ENCODE measurements around the gene MMP11.
"Not testable (repeated sequence)": the region's sequence is repeated elsewhere in the genome, so short reads cannot be mapped to it uniquely, and the experiment has no call there.

Gene MMP11

GRCh38 chr22:23772649-23773473 lies at the start of gene MMP11:
Gene MMP11, plus strand, starts transcription at chr22:23772849. Its CDS starts 22 bp downstream, at chr22:23772871.
- H3K36me3 ChIP-seq (ENCODE audit: control insufficient read depth, insufficient read depth, low read length) = no peaks in the 10 kb centered on the region
- H3K27me3 ChIP-seq (ENCODE audit: control insufficient read depth, insufficient read depth, low read length) = peaks cover 33% of the 10 kb centered on the region
- H3K9ac ChIP-seq (ENCODE audit: low read depth, low read length) = no peak within 1 kb of the TSS
- H3K9me3 ChIP-seq (ENCODE audit: control insufficient read depth, insufficient read depth, low read length) = no peaks in the 10 kb centered on the region
- no peaks in the 10 kb centered on the region for H3K4me1 ChIP-seq (ENCODE audit: control insufficient read depth, insufficient read depth, low read length)
- peak within 1 kb of the TSS; percentile 72 for H3K4me3 ChIP-seq (ENCODE audit: low read depth, low read length)

DNA sequence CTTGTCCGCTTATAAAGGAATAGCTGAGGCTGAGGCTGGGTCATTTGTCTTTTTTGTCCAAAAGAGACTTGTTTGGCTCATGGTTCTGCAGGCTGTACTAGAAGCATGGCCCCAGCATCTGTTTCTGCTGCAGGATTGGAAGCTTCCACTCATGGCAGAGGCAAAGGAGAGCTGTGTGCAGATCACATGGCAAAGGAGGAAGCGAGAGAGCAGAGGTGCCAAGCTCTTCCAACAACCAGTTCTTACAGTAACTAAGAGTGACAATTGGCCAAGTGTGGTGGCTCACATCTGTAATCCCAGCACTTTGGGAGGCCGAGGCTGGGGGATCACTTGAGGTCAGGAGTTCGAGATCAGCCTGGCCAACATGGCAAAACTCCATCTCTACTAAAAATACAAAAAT lies 44.5 kb upstream of the MMP11 start:
- not testable (repeated sequence) for H3K4me1 ChIP-seq (ENCODE audit: control insufficient read depth, insufficient read depth, low read length); H3K27me3 ChIP-seq (ENCODE audit: control insufficient read depth, insufficient read depth, low read length); H3K36me3 ChIP-seq (ENCODE audit: control insufficient read depth, insufficient read depth, low read length); H3K9me3 ChIP-seq (ENCODE audit: control insufficient read depth, insufficient read depth, low read length); H3K9ac ChIP-seq (ENCODE audit: low read depth, low read length); H3K4me3 ChIP-seq (ENCODE audit: low read depth, low read length)

GRCh38 chr22:23737696-23738095 lies 35.0 kb upstream of the MMP11 start:
- Histone ChIP-seq H3K9me3 (ENCODE audit: control insufficient read depth, insufficient read depth, low read length) (no peaks in the 10 kb centered on the region), H3K9ac (ENCODE audit: low read depth, low read length) (no peak overlapping the region), H3K27me3 (ENCODE audit: control insufficient read depth, insufficient read depth, low read length) (no peaks in the 10 kb centered on the region), H3K4me3 (ENCODE audit: low read depth, low read length) (no peak overlapping the region), H3K36me3 (ENCODE audit: control insufficient read depth, insufficient read depth, low read length) (no peaks in the 10 kb centered on the region), H3K4me1 (ENCODE audit: control insufficient read depth, insufficient read depth, low read length) (no peaks in the 10 kb centered on the region)

- Histone ChIP-seq H3K9me3 (ENCODE audit: control insufficient read depth, insufficient read depth, low read length) (no peaks in the 10 kb centered on the region), H3K4me1 (ENCODE audit: control insufficient read depth, insufficient read depth, low read length) (no peaks in the 10 kb centered on the region), H3K27me3 (ENCODE audit: control insufficient read depth, insufficient read depth, low read length) (no peaks in the 10 kb centered on the region), H3K4me3 (ENCODE audit: low read depth, low read length) (no peak overlapping the region), H3K36me3 (ENCODE audit: control insufficient read depth, insufficient read depth, low read length) (peaks cover 13% of the 10 kb centered on the region), H3K9ac (ENCODE audit: low read depth, low read length) (no peak overlapping the region)
These were observed 30.0 kb upstream of the MMP11 start for GRCh38 chr22:23742505-23743264.

DNA sequence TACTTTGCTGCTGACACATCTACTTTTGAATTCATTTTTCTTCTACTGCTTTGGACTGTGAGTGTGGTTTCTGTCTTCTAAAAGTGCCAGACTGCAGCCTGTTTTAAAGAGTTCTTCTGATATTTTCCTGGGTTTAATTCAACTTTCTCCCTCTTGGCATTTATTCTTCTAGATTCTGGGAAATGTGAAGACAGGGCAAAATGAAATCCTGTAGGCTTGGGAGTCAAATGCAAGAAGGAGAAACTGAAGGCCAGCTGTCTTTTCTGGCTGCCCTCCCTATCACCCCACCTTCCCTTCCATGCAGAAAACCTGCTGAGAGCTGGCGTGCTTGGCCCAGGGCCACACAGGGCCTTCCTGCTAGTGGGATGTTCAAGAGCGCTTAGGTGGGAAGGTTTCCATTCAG lies 29.3 kb upstream of the MMP11 start:
- H3K36me3 ChIP-seq (ENCODE audit: control insufficient read depth, insufficient read depth, low read length) = peaks cover 13% of the 10 kb centered on the region
- H3K4me1 ChIP-seq (ENCODE audit: control insufficient read depth, insufficient read depth, low read length) = no peaks in the 10 kb centered on the region
- H3K27me3 ChIP-seq (ENCODE audit: control insufficient read depth, insufficient read depth, low read length) = no peaks in the 10 kb centered on the region
- no peaks in the 10 kb centered on the region for H3K9me3 ChIP-seq (ENCODE audit: control insufficient read depth, insufficient read depth, low read length)
- no peak overlapping the region for H3K4me3 ChIP-seq (ENCODE audit: low read depth, low read length)
- no peak overlapping the region for H3K9ac ChIP-seq (ENCODE audit: low read depth, low read length)

DNA sequence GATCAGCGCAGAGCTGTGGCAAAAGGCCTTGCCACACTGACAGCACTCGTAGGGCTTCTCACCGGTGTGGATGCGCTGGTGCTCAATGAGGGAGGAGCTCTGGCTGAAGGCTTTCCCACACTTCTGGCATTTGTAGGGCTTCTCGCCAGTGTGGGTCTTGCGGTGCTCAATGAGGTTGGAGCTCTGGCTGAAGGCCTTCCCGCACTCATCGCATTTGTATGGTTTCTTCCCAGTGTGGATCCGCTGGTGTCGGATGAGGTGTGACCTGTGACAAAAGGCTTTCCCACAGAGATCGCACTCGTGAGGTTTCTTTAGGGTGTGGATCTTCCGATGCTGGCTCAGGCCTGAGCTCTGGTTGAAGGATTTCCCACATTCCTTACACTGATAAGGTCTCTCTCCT lies 28.6 kb upstream of the MMP11 start:
- Histone ChIP-seq H3K36me3 (ENCODE audit: control insufficient read depth, insufficient read depth, low read length) (peaks cover 13% of the 10 kb centered on the region), H3K27me3 (ENCODE audit: control insufficient read depth, insufficient read depth, low read length) (no peaks in the 10 kb centered on the region), H3K9ac (ENCODE audit: low read depth, low read length) (no peak overlapping the region), H3K4me3 (ENCODE audit: low read depth, low read length) (no peak overlapping the region), H3K4me1 (ENCODE audit: control insufficient read depth, insufficient read depth, low read length) (no peaks in the 10 kb centered on the region), H3K9me3 (ENCODE audit: control insufficient read depth, insufficient read depth, low read length) (no peaks in the 10 kb centered on the region)

GRCh38 chr22:23744485-23744884 lies 28.2 kb upstream of the MMP11 start:
- no peaks in the 10 kb centered on the region for H3K4me1 ChIP-seq (ENCODE audit: control insufficient read depth, insufficient read depth, low read length)
- H3K36me3 ChIP-seq (ENCODE audit: control insufficient read depth, insufficient read depth, low read length) = peaks cover 13% of the 10 kb centered on the region
- no peak overlapping the region for H3K9ac ChIP-seq (ENCODE audit: low read depth, low read length)
- H3K9me3 ChIP-seq (ENCODE audit: control insufficient read depth, insufficient read depth, low read length) = no peaks in the 10 kb centered on the region
- no peaks in the 10 kb centered on the region for H3K27me3 ChIP-seq (ENCODE audit: control insufficient read depth, insufficient read depth, low read length)
- H3K4me3 ChIP-seq (ENCODE audit: low read depth, low read length) = no peak overlapping the region

GRCh38 chr22:23745791-23746190 lies 26.9 kb upstream of the MMP11 start:
- H3K9ac ChIP-seq (ENCODE audit: low read depth, low read length) = no peak overlapping the region
- peaks cover 13% of the 10 kb centered on the region for H3K36me3 ChIP-seq (ENCODE audit: control insufficient read depth, insufficient read depth, low read length)
- no peaks in the 10 kb centered on the region for H3K27me3 ChIP-seq (ENCODE audit: control insufficient read depth, insufficient read depth, low read length)
- no peak overlapping the region for H3K4me3 ChIP-seq (ENCODE audit: low read depth, low read length)
- H3K4me1 ChIP-seq (ENCODE audit: control insufficient read depth, insufficient read depth, low read length) = no peaks in the 10 kb centered on the region
- no peaks in the 10 kb centered on the region for H3K9me3 ChIP-seq (ENCODE audit: control insufficient read depth, insufficient read depth, low read length)

DNA sequence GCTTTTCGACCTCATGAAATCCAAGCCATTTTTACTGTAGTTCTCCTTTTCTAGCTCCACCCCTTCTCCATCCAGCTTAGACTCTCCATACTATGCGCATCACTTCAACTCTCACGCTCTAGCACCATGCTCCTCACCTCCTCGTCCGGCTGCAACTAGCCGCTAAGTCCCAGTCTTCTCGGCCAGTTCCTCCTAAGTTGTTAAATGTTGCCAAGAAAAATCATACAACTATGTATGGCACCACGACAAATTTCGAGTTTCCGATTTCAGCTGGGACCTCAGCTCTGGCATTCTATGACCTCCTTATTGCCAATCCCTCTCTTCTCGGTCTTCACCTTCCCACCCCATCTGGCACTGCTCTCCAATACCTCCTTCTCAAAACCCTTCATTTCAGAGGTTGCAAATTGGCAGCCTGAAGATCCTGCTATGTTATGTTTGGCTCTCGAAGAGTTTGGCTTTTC lies 22.8 kb upstream of the MMP11 start:
- Histone ChIP-seq H3K27me3 (ENCODE audit: control insufficient read depth, insufficient read depth, low read length) (no peaks in the 10 kb centered on the region), H3K9ac (ENCODE audit: low read depth, low read length) (no peak overlapping the region), H3K36me3 (ENCODE audit: control insufficient read depth, insufficient read depth, low read length) (no peaks in the 10 kb centered on the region), H3K9me3 (ENCODE audit: control insufficient read depth, insufficient read depth, low read length) (no peaks in the 10 kb centered on the region), H3K4me3 (ENCODE audit: low read depth, low read length) (peak overlapping the region; percentile 78), H3K4me1 (ENCODE audit: control insufficient read depth, insufficient read depth, low read length) (no peaks in the 10 kb centered on the region)

DNA sequence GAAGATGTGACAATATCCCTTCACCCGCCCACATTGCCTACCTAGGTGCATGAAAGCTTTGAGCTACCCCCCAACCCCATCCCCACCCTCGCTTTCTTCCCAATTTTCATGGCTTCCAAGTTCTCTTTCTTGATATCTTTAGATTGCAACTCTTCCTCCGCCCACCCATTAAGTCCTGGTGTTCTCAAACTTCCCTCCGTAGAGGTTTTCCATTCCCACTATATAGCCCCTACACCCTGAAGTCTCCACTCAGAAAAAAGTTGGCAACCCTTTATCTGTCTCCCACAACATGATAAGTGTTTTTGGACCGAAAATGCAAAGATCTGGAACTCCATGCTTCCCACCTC lies 22.3 kb upstream of the MMP11 start:
- H3K4me3 ChIP-seq (ENCODE audit: low read depth, low read length) = peak overlapping the region; percentile 78
- H3K36me3 ChIP-seq (ENCODE audit: control insufficient read depth, insufficient read depth, low read length) = no peaks in the 10 kb centered on the region
- no peak overlapping the region for H3K9ac ChIP-seq (ENCODE audit: low read depth, low read length)
- no peaks in the 10 kb centered on the region for H3K9me3 ChIP-seq (ENCODE audit: control insufficient read depth, insufficient read depth, low read length)
- no peaks in the 10 kb centered on the region for H3K4me1 ChIP-seq (ENCODE audit: control insufficient read depth, insufficient read depth, low read length)
- no peaks in the 10 kb centered on the region for H3K27me3 ChIP-seq (ENCODE audit: control insufficient read depth, insufficient read depth, low read length)

- Histone ChIP-seq H3K4me1 (ENCODE audit: control insufficient read depth, insufficient read depth, low read length) (no peaks in the 10 kb centered on the region), H3K36me3 (ENCODE audit: control insufficient read depth, insufficient read depth, low read length) (no peaks in the 10 kb centered on the region), H3K9ac (ENCODE audit: low read depth, low read length) (peak within 1 kb of the TSS; percentile 79), H3K27me3 (ENCODE audit: control insufficient read depth, insufficient read depth, low read length) (no peaks in the 10 kb centered on the region), H3K4me3 (ENCODE audit: low read depth, low read length) (peak within 1 kb of the TSS; percentile 85), H3K9me3 (ENCODE audit: control insufficient read depth, insufficient read depth, low read length) (no peaks in the 10 kb centered on the region)
These were observed 21.8 kb upstream of the MMP11 start, which contains the start of gene ZNF70 for GRCh38 chr22:23750714-23751440. Gene ZNF70, minus strand, starts transcription at chr22:23751112. Its CDS starts 5,972 bp downstream, at chr22:23745140.

Measured in iPS-15b (cell line).